Mesothelial cell of epicardium (in vitro differentiated cells): ENCODE data around the gene PRPF8. TPM values are rescaled to one million over a fixed set of nuclear protein-coding genes. Genes with fewer than 3 reads are reported as not detected.

ENCODE experiments used
- DNase-seq, 2 experiments: peaks; one replicate each; pipeline ENCODE4 v3.0.0; 2021; ENCODE audit warnings: low spot score in 2 of 2; ENCODE audit not compliant: unreplicated experiment in 2 of 2
- H3K27ac Mint-ChIP-seq: 2 replicates; pipeline ENCODE4 v1.8.0; 2021; ENCODE audit warnings: mixed read lengths
- H3K27me3 Mint-ChIP-seq: 2 replicates; pipeline ENCODE4 v1.8.0; 2021; ENCODE audit warnings: low read depth, mixed read lengths
- H3K36me3 Mint-ChIP-seq: 2 replicates; pipeline ENCODE4 v1.8.0; 2021; ENCODE audit warnings: mixed read lengths
- H3K4me1 Mint-ChIP-seq: 2 replicates; pipeline ENCODE4 v1.8.0; 2021; ENCODE audit warnings: mixed read lengths
- H3K4me3 Mint-ChIP-seq: 2 replicates; pipeline ENCODE4 v1.8.0; 2021; ENCODE audit warnings: mild to moderate bottlenecking, moderate library complexity, mixed read lengths
- H3K9me3 Mint-ChIP-seq: 2 replicates; pipeline ENCODE4 v1.8.0; 2021; ENCODE audit warnings: mixed read lengths
- CTCF ChIP-seq: fragments of 200-600 bp; sonication (generic); IDR thresholded peaks from one replicate; pipeline ENCODE4 v1.5.0; 2021; ENCODE audit warnings: antibody characterized with exemption; ENCODE audit not compliant: unreplicated experiment
- total RNA-seq: library from RNA; stranded (reverse); gene quantifications from 3 replicates; pipeline ENCODE4 v1.2.1, GENCODE V29; 2021

The PRPF8 gene
- total RNA-seq, 1 donor from 2014 or later, result 354 TPM

GRCh38 chr17:1606352-1606985 is 78.2 kb downstream of the PRPF8 start:
- no peak for DNase-seq
- H3K27me3 Mint-ChIP-seq, result no peaks in the 10 kb centered on the region
- no peak overlapping the region for H3K4me3 Mint-ChIP-seq
- peaks cover 3% of the 10 kb centered on the region for H3K9me3 Mint-ChIP-seq
- H3K4me1 Mint-ChIP-seq, result peaks cover 3% of the 10 kb centered on the region
- no peak overlapping the region for H3K27ac Mint-ChIP-seq
- H3K36me3 Mint-ChIP-seq, result no peaks in the 10 kb centered on the region
- TF ChIP-seq CTCF, result no peak

GRCh38 chr17:1605681-1606351 is 78.9 kb downstream of the PRPF8 start:
- Mint-ChIP-seq H3K9me3 (peaks cover 8% of the 10 kb centered on the region), H3K27me3 (no peaks in the 10 kb centered on the region), H3K4me1 (peaks cover 3% of the 10 kb centered on the region), H3K36me3 (no peaks in the 10 kb centered on the region), H3K4me3 (no peak overlapping the region), H3K27ac (no peak overlapping the region)
- DNase-seq, result no peak
- TF ChIP-seq CTCF, result no peak

GRCh38 chr17:1604831-1605528 is 79.7 kb downstream of the PRPF8 start:
- no peaks in the 10 kb centered on the region for H3K36me3 Mint-ChIP-seq

GRCh38 chr17:1601571-1601970 is 83.1 kb downstream of the PRPF8 start:
- Mint-ChIP-seq H3K4me3 (no peak overlapping the region), H3K36me3 (no peaks in the 10 kb centered on the region), H3K4me1 (peaks cover 3% of the 10 kb centered on the region)

More at GRCh38 chr17:1604831-1605528, 79.7 kb downstream of the PRPF8 start:
- Mint-ChIP-seq H3K4me1 (peaks cover 3% of the 10 kb centered on the region), H3K27me3 (no peaks in the 10 kb centered on the region), H3K27ac (no peak overlapping the region), H3K9me3 (peaks cover 10% of the 10 kb centered on the region), H3K4me3 (peak overlapping the region; percentile 15)
- no peak for DNase-seq
- no peak for TF ChIP-seq CTCF

More at GRCh38 chr17:1601571-1601970, 83.1 kb downstream of the PRPF8 start:
- DNase-seq, result no peak
- TF ChIP-seq CTCF, result no peak
- Mint-ChIP-seq H3K9me3 (peaks cover 10% of the 10 kb centered on the region), H3K27ac (no peak overlapping the region), H3K27me3 (no peaks in the 10 kb centered on the region)

Other genes starting within 250 kb of the PRPF8 start
- 38.2 to 41.9 TPM (median 41.3 TPM) in 3 replicates for gene CRK, start 228.6 kb downstream of the PRPF8 start, total RNA-seq
- gene MYO1C, start 192.2 kb downstream of the PRPF8 start, total RNA-seq, result 144 to 149 TPM (median 147 TPM) in 3 replicates
- gene INPP5K, start 168.3 kb downstream of the PRPF8 start, total RNA-seq, result 22.4 to 23.5 TPM (median 22.5 TPM) in 3 replicates
- gene PITPNA, start 122.1 kb downstream of the PRPF8 start, total RNA-seq, result 58.3 to 63.4 TPM (median 61.8 TPM) in 3 replicates
- gene SLC43A2, start 56.0 kb downstream of the PRPF8 start, total RNA-seq, result 12.4 to 13.3 TPM (median 12.4 TPM) in 3 replicates
- gene SCARF1, start 39.1 kb downstream of the PRPF8 start, total RNA-seq, result 1.5 to 2.1 TPM (median 1.8 TPM) in 3 replicates
- gene RILP, start 35.0 kb downstream of the PRPF8 start, total RNA-seq, result 3.4 to 3.8 TPM (median 3.5 TPM) in 3 replicates
- gene TLCD2, start 25.5 kb upstream of the PRPF8 start, total RNA-seq, result 8.6 to 9.2 TPM (median 8.7 TPM) in 3 replicates
- 20.3 to 22.9 TPM (median 20.6 TPM) in 3 replicates for gene WDR81, start 39.8 kb upstream of the PRPF8 start, total RNA-seq
- gene SERPINF2, start 58.0 kb upstream of the PRPF8 start, total RNA-seq, result 0.32 to 0.63 TPM (median 0.44 TPM) in 3 replicates
- 69.6 to 72.5 TPM (median 71.4 TPM) in 3 replicates for gene SERPINF1, start 77.2 kb upstream of the PRPF8 start, total RNA-seq
- 21.9 to 24.9 TPM (median 24.5 TPM) in 3 replicates for gene SMYD4, start 145.0 kb upstream of the PRPF8 start, total RNA-seq
- 91.2 to 98.0 TPM (median 94.2 TPM) in 3 replicates for gene RPA1, start 145.1 kb upstream of the PRPF8 start, total RNA-seq